Uterus (tissue), 2 donors: ENCODE measurements around the gene C6orf15.

Experiments used
- POLR2A ChIP-seq, 2 donors: fragments of 450-650 bp; IDR thresholded peaks; one replicate each; pipeline ENCODE4 v1.6.1; 2016; ENCODE audit warnings: antibody characterized with exemption in 2 of 2, mild to moderate bottlenecking in 1 of 2, moderate library complexity in 1 of 2
- TF ChIP-seq, protein P1 (sequence below), 4 experiments: fragments of 200-600 bp in 2 of 4; fragments of 450-650 bp in 2 of 4; sonication (generic) in 2 of 4; IDR thresholded peaks; one replicate each; pipeline ENCODE4 v1.5.1; 2016 to 2019; ENCODE audit warnings: antibody characterized with exemption in 4 of 4, mild to moderate bottlenecking in 2 of 4, moderate library complexity in 1 of 4

DNA sequence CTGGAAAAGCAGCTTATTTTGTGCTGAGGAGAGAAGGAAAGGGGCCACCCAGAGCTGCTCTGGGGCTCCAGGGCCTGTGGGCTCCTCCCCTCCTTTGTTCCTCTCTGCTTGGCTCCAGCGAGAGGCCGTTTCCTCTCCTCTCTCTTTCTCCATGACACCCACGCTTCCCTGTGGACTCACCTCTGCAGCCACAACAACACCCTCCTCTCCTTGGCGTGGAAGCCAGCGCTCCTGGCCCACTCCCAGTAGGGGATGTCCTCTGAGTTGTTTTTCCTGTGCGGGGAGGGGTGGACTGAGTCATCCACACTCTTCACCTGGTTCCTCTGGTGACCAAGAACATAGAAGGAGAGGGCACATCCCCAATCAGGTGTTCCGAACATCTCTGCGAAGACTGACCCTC lies 12.8 kb upstream of the C6orf15 start:
- TF ChIP-seq, protein P1, sequence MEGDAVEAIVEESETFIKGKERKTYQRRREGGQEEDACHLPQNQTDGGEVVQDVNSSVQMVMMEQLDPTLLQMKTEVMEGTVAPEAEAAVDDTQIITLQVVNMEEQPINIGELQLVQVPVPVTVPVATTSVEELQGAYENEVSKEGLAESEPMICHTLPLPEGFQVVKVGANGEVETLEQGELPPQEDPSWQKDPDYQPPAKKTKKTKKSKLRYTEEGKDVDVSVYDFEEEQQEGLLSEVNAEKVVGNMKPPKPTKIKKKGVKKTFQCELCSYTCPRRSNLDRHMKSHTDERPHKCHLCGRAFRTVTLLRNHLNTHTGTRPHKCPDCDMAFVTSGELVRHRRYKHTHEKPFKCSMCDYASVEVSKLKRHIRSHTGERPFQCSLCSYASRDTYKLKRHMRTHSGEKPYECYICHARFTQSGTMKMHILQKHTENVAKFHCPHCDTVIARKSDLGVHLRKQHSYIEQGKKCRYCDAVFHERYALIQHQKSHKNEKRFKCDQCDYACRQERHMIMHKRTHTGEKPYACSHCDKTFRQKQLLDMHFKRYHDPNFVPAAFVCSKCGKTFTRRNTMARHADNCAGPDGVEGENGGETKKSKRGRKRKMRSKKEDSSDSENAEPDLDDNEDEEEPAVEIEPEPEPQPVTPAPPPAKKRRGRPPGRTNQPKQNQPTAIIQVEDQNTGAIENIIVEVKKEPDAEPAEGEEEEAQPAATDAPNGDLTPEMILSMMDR (IDR thresholded peaks at IDR 0.05), result no peak
- no peak for TF ChIP-seq POLR2A (IDR thresholded peaks at IDR 0.05)
